Thyroid gland (tissue), 4 donors: ENCODE data around the gene DNAH17. TPM values are rescaled to one million over a fixed set of nuclear protein-coding genes. Genes with fewer than 3 reads are reported as not detected.

ENCODE experiments used
- DNase-seq, 2 donors: peaks; one replicate each; pipeline ENCODE4 v3.0.0-alpha.2; 2019
- H3K27ac ChIP-seq, 3 donors: fragments of 200-600 bp; sonication (generic); 1 replicate in 2 of 3; 2 replicates in 1 of 3; pipeline ENCODE4 v1.5.1; 2016 to 2019; ENCODE audit warnings: mild to moderate bottlenecking in 1 of 3, moderate library complexity in 1 of 3
- H3K27me3 ChIP-seq: fragments of 200-600 bp; sonication (generic); one replicate; pipeline ENCODE4 v1.5.1; 2019
- H3K36me3 ChIP-seq, 2 donors: fragments of 200-600 bp; sonication (generic); one replicate each; pipeline ENCODE4 v1.5.1; 2016 to 2019
- H3K4me1 ChIP-seq, 2 donors: fragments of 200-600 bp; sonication (generic); one replicate each; pipeline ENCODE4 v1.5.1; 2017 to 2019
- H3K4me3 ChIP-seq, 3 donors: fragments of 200-600 bp; sonication (generic); replicated peaks in 1 of 3; 1 replicate in 2 of 3; 2 replicates in 1 of 3; pipeline ENCODE4 v1.5.1; 2016; ENCODE audit warnings: mild to moderate bottlenecking in 1 of 3
- H3K9me3 ChIP-seq: fragments of 200-600 bp; sonication (generic); one replicate; pipeline ENCODE4 v1.5.1; 2017
- CTCF ChIP-seq, 6 experiments: fragments of 200-600 bp in 3 of 6; fragments of 450-650 bp in 3 of 6; sonication (generic) in 3 of 6; IDR thresholded peaks; one replicate each; pipeline ENCODE4 v1.5.1; 2016 to 2019; ENCODE audit warnings: antibody characterized with exemption in 6 of 6, mild to moderate bottlenecking in 2 of 6, inconsistent platforms in 1 of 6, moderate library complexity in 1 of 6
- POLR2A ChIP-seq, 2 donors: fragments of 450-650 bp; IDR thresholded peaks; one replicate each; pipeline ENCODE4 v1.6.1; 2017; ENCODE audit warnings: antibody characterized with exemption in 2 of 2, mild to moderate bottlenecking in 2 of 2, moderate library complexity in 1 of 2
- WGBS, 2 donors: methylation state at CpG; one replicate each; pipeline ENCODE4 v1.1.5; 2017; 5-methylcytosine and 5-hydroxymethylcytosine counted together
- intact Hi-C: fragments of 100-400 bp; cut with DNase I; formaldehyde crosslinking; loops from one replicate; pipeline ENCODE4 v1.15.1; 2023
- total RNA-seq, 4 donors: library from RNA; depleted of rRNA; stranded (reverse); fragments of >200 nt; gene quantifications; one replicate each; pipeline ENCODE4 v1.2.3, GENCODE V29; 2016

The DNAH17 gene
- total RNA-seq, 4 donors from 2014 or later, result 0.21 to 0.67 (median 0.32) TPM

- Histone ChIP-seq H3K4me1 (no peaks in the 10 kb centered on the region), H3K4me3 (no peak overlapping the region), H3K27me3 (no peaks in the 10 kb centered on the region), H3K9me3 (no peaks in the 10 kb centered on the region), H3K27ac (no peak overlapping the region), H3K36me3 (no peaks in the 10 kb centered on the region)
- DNase-seq, result no peak
- TF ChIP-seq CTCF (IDR thresholded peaks at IDR 0.05) (no peak), POLR2A (IDR thresholded peaks at IDR 0.05) (no peak)
- intact Hi-C loops, result no loop called here
- 57 to 58% methylated on average over 4 of the region's 4 CpGs for WGBS, 2 donors
Observed at GRCh38 chr17:78583091-78583490, 5.9 kb upstream of the DNAH17 start.

- TF ChIP-seq POLR2A (IDR thresholded peaks at IDR 0.05) (no peak), CTCF (IDR thresholded peaks at IDR 0.05) (no peak)
- Histone ChIP-seq H3K27ac (no peak overlapping the region), H3K9me3 (no peaks in the 10 kb centered on the region), H3K27me3 (no peaks in the 10 kb centered on the region), H3K36me3 (no peaks in the 10 kb centered on the region), H3K4me3 (no peak overlapping the region), H3K4me1 (peaks cover 0 to 7% of the 10 kb centered on the region in 2 donors)
- 78 to 85% methylated on average over 5 of the region's 5 CpGs for WGBS, 2 donors
- intact Hi-C loops, result no loop called here
- DNase-seq, result no peak
Observed at GRCh38 chr17:78581304-78581703, 4.1 kb upstream of the DNAH17 start.

GRCh38 chr17:78580277-78580804 lies 3.1 kb upstream of the DNAH17 start:
- no peak for DNase-seq

GRCh38 chr17:78576389-78577112 lies 645 bp downstream of the DNAH17 start:
- Histone ChIP-seq H3K27ac (no peak overlapping the region), H3K27me3 (no peaks in the 10 kb centered on the region), H3K36me3 (no peaks in the 10 kb centered on the region), H3K4me3 (no peak overlapping the region), H3K9me3 (no peaks in the 10 kb centered on the region), H3K4me1 (peaks cover 0 to 7% of the 10 kb centered on the region in 2 donors)
- WGBS, 2 donors, result 87 to 89% methylated on average over 19 to 21 of the region's 23 CpGs
- intact Hi-C loops, result no loop called here
- TF ChIP-seq POLR2A (IDR thresholded peaks at IDR 0.05), result no peak
- TF ChIP-seq CTCF (IDR thresholded peaks at IDR 0.05), result no peak
- DNase-seq, result no peak

More at GRCh38 chr17:78580277-78580804, 3.1 kb upstream of the DNAH17 start:
- no peak overlapping the region for H3K4me3 ChIP-seq
- no peaks in the 10 kb centered on the region for H3K9me3 ChIP-seq
- TF ChIP-seq CTCF (IDR thresholded peaks at IDR 0.05), result no peak
- no peak for TF ChIP-seq POLR2A (IDR thresholded peaks at IDR 0.05)
- peaks cover 0 to 7% of the 10 kb centered on the region in 2 donors for H3K4me1 ChIP-seq
- intact Hi-C loops, result no loop called here
- H3K27me3 ChIP-seq, result no peaks in the 10 kb centered on the region
- H3K27ac ChIP-seq, result no peak overlapping the region
- H3K36me3 ChIP-seq, result no peaks in the 10 kb centered on the region
- WGBS, 2 donors, result 73 to 79% methylated on average over 2 to 8 of the region's 9 CpGs

- no peak for TF ChIP-seq CTCF (IDR thresholded peaks at IDR 0.05)
- TF ChIP-seq POLR2A (IDR thresholded peaks at IDR 0.05), result no peak
- H3K9me3 ChIP-seq, result no peaks in the 10 kb centered on the region
- 89 to 94% methylated on average over 7 of the region's 7 CpGs for WGBS, 2 donors
Observed at GRCh38 chr17:78575899-78576298, 1.3 kb downstream of the DNAH17 start.

More at GRCh38 chr17:78575899-78576298, 1.3 kb downstream of the DNAH17 start:
- DNase-seq, result no peak
- Histone ChIP-seq H3K4me1 (peaks cover 0 to 7% of the 10 kb centered on the region in 2 donors), H3K27ac (no peak overlapping the region), H3K27me3 (no peaks in the 10 kb centered on the region), H3K36me3 (no peaks in the 10 kb centered on the region), H3K4me3 (no peak overlapping the region)
- intact Hi-C loops, result no loop called here
